Heart right ventricle (tissue), 16 donors: Measurements from ENCODE around the gene BNIP3. TPM values are rescaled to one million over a fixed set of nuclear protein-coding genes. Genes with fewer than 3 reads are reported as not detected.

Experiments
- ATAC-seq, 8 donors: fragments of 200-7000 bp; cut with Tn5 transposase; one replicate each; pipeline ENCODE4 v1.9.1; 2020; ENCODE audit warnings: mild to moderate bottlenecking in 8 of 8, moderate library complexity in 8 of 8, moderate number of reproducible peaks in 1 of 8
- DNase-seq, 2 donors: peaks; one replicate each; pipeline ENCODE4 v3.0.0-alpha.2; 2020
- H3K27ac ChIP-seq, 10 donors: fragments of 200-600 bp; sonication (generic) in 2 of 10; one replicate each; pipeline versions ENCODE4 v1.5.0 to v1.8.0; 2020 to 2022; ENCODE audit warnings: mild to moderate bottlenecking in 3 of 10
- H3K27me3 ChIP-seq, 7 donors: fragments of 200-600 bp; one replicate each; pipeline ENCODE4 v1.8.0; 2021 to 2022; ENCODE audit warnings: mild to moderate bottlenecking in 2 of 7
- H3K36me3 ChIP-seq, 9 donors: fragments of 200-600 bp; sonication (generic) in 1 of 9; one replicate each; pipeline versions ENCODE4 v1.5.0 to v1.8.0; 2020 to 2022; ENCODE audit warnings: mild to moderate bottlenecking in 2 of 9
- H3K4me1 ChIP-seq, 9 donors: fragments of 200-600 bp; sonication (generic) in 1 of 9; one replicate each; pipeline versions ENCODE4 v1.5.0 to v1.8.0; 2020 to 2022; ENCODE audit warnings: mild to moderate bottlenecking in 4 of 9
- H3K4me3 ChIP-seq, 10 donors: fragments of 200-600 bp; sonication (generic) in 2 of 10; one replicate each; pipeline versions ENCODE4 v1.5.0 to v1.8.0; 2020 to 2022; ENCODE audit warnings: mild to moderate bottlenecking in 7 of 10, moderate library complexity in 2 of 10
- H3K9me3 ChIP-seq, 11 donors: fragments of 200-600 bp in 10 of 11; sonication (generic) in 2 of 11; one replicate each; pipeline versions ENCODE4 v1.5.0 to v1.8.0; 2013 to 2022; ENCODE audit warnings: mild to moderate bottlenecking in 2 of 11, control low read depth in 1 of 11, moderate library complexity in 1 of 11
- CTCF ChIP-seq, 9 donors: fragments of 200-600 bp; sonication (generic) in 2 of 9; IDR thresholded peaks; one replicate each; pipeline versions ENCODE4 v1.5.0 to v1.8.0; 2021 to 2022; ENCODE audit warnings: antibody characterized with exemption in 9 of 9, mild to moderate bottlenecking in 5 of 9, moderate library complexity in 1 of 9
- WGBS, 2 donors: extraction: QIAGEN DNeasy Blood & Tissue Kit; methylation state at CpG; one replicate each; pipeline ENCODE4 v1.1.7; 2013; ENCODE audit warnings: inconsistent platforms in 1 of 2; 5-methylcytosine and 5-hydroxymethylcytosine counted together
- intact Hi-C, 10 donors: fragments of 100-400 bp; cut with DNase I; formaldehyde crosslinking; loops; one replicate each; pipeline versions ENCODE4 v1.11.1 to v1.14.2; 2022
- polyA plus RNA-seq, 2 donors: library from polyadenylated mRNA; stranded (reverse); fragments of 200-250 nt; gene quantifications; one replicate each; pipeline ENCODE4 v1.2.3, GENCODE V29; 2013
- total RNA-seq, 10 donors: library from RNA; stranded (reverse); fragmentation: NEBNext Ultra II Directional in 3 of 10; extraction: Animal tissue kit (Norgen Biotek cat#: 25700) in 3 of 10; gene quantifications; one replicate each; pipeline versions ENCODE4 v1.2.1 to v1.2.4, GENCODE V29; 2021 to 2023
- donor health status: Arrhythmogenic right ventricular cardiomyopathy.
- donor health status: ischemic (EF 13 %, LVEDD 7.1; RV severe dilation, severe dysfunction).
- donor health status: healthy with polysubstance abuse.
- donor health status: DM: no; HTN: yes; CAD: no.
- donor health status: DM: no; HTN: no; CAD: no.
- donor health status: ischemic (EF 25% LVEDD 6.9; RV normal size, moderate dysfunction).
- donor health status: ischemic (EF 25% LVEDD 5.7; RV mildly dilated, moderate dysfunction).
- donor health status: healthy.
- donor health status: DM: yes; HTN: yes; CAD: no.
- donor health status: Ischemic cardiomyopathy.
- donor health status: ischemic (EF 35%, LVEDD 5.7; RV mildly dilated, moderate dysfunction).
- donor health status: nonischemic (EF 11% LVEDD 7.7; RV severe dilation, severe dysfunction).
- donor health status: DM: yes; HTN: yes; CAD: no.
- donor health status: PGD.
- donor health status: ischemic (EF 29% LVEDD 5.4; RV normal size, mild dysfunction).
- donor health status: nonischemic (EF 23%, LVEDD 6.1; RV moderate dilation, normal function).

The BNIP3 gene
- total and polyA plus RNA-seq, 12 donors, result 34.6 to 211 (median 148) TPM

GRCh38 chr10:131936294-131936693, 45.4 kb downstream of the BNIP3 start:
- peaks cover 0 to 56% (median 35%) of the 10 kb centered on the region in 9 donors for H3K4me1 ChIP-seq
- no peak for TF ChIP-seq CTCF (IDR thresholded peaks at IDR 0.05)
- H3K27ac ChIP-seq, result no peak overlapping the region
- no peaks in the 10 kb centered on the region for H3K27me3 ChIP-seq
- no peaks in the 10 kb centered on the region for H3K9me3 ChIP-seq
- 87 to 90% methylated on average over 9 of the region's 9 CpGs for WGBS, 2 donors
- peaks cover 0 to 74% (median 26%) of the 10 kb centered on the region in 9 donors for H3K36me3 ChIP-seq
- no peak overlapping the region for H3K4me3 ChIP-seq
- ATAC-seq (no peak), DNase-seq (no peak)
- intact Hi-C loops, result loop anchor here in 1 of 10 donors (5.0 kb wide), 1 partner anchor 34 kb away; the partner anchor contains the start of gene PPP2R2D

GRCh38 chr10:131935260-131935659, 46.5 kb downstream of the BNIP3 start:
- intact Hi-C loops, result loop anchor here in 1 of 10 donors (5.0 kb wide), 1 partner anchor 33 kb away; the partner anchor contains the start of gene PPP2R2D
- no peak for TF ChIP-seq CTCF (IDR thresholded peaks at IDR 0.05)
- Histone ChIP-seq H3K36me3 (peaks cover 0 to 63% (median 17%) of the 10 kb centered on the region in 9 donors), H3K4me3 (no peak overlapping the region), H3K27me3 (no peaks in the 10 kb centered on the region), H3K9me3 (no peaks in the 10 kb centered on the region), H3K4me1 (peaks cover 0 to 67% (median 36%) of the 10 kb centered on the region in 9 donors), H3K27ac (no peak overlapping the region)
- DNase-seq (no peak), ATAC-seq (no peak)
- 33 to 43% methylated on average over 1 of the region's 1 CpG for WGBS, 2 donors

GRCh38 chr10:131934769-131935168, 47.0 kb downstream of the BNIP3 start:
- whole genome bisulfite sequencing, 2 donors, result 66 to 72% methylated on average over 8 of the region's 8 CpGs
- Histone ChIP-seq H3K27ac (peak overlapping the region in 1 of 10 donors; percentile 22), H3K27me3 (no peaks in the 10 kb centered on the region), H3K4me1 (peaks cover 0 to 72% (median 41%) of the 10 kb centered on the region in 9 donors), H3K9me3 (no peaks in the 10 kb centered on the region), H3K36me3 (peaks cover 0 to 58% (median 13%) of the 10 kb centered on the region in 9 donors), H3K4me3 (no peak overlapping the region)
- no peak for DNase-seq
- ATAC-seq, result no peak
- intact Hi-C loops, result loop anchor here in 1 of 10 donors (5.0 kb wide), 1 partner anchor 32 kb away; the partner anchor contains the start of gene PPP2R2D
- TF ChIP-seq CTCF (IDR thresholded peaks at IDR 0.05), result no peak

GRCh38 chr10:131933696-131934086, 48.0 kb downstream of the BNIP3 start:
- WGBS, 2 donors, result 88 to 95% methylated on average over 2 of the region's 2 CpGs
- Histone ChIP-seq H3K9me3 (no peaks in the 10 kb centered on the region), H3K36me3 (peaks cover 0 to 49% (median 10%) of the 10 kb centered on the region in 9 donors), H3K27me3 (no peaks in the 10 kb centered on the region), H3K4me1 (peaks cover 0 to 82% (median 52%) of the 10 kb centered on the region in 9 donors), H3K4me3 (no peak overlapping the region), H3K27ac (peak overlapping the region in 1 of 10 donors; percentile 22)
- intact Hi-C loops, result no loop called here
- DNase-seq (no peak), ATAC-seq (no peak)
- no peak for TF ChIP-seq CTCF (IDR thresholded peaks at IDR 0.05)
